Gastroesophageal sphincter (tissue), 3 donors: ENCODE results near the gene CDC42BPA.

Experiments used
- CTCF ChIP-seq, 4 experiments: fragments of 200-600 bp in 2 of 4; fragments of 450-650 bp in 2 of 4; sonication (generic) in 1 of 4; IDR thresholded peaks; one replicate each; pipeline ENCODE4 v1.5.1; 2017 to 2019; ENCODE audit warnings: antibody characterized with exemption in 4 of 4, mild to moderate bottlenecking in 2 of 4, moderate library complexity in 2 of 4
- EP300 ChIP-seq: sonication (generic); formaldehyde crosslinking; IDR thresholded peaks from one replicate; pipeline ENCODE4 v1.6.1; 2017; ENCODE audit warnings: antibody characterized with exemption, mild to moderate bottlenecking
- POLR2A ChIP-seq, 2 donors: fragments of 450-650 bp; IDR thresholded peaks; one replicate each; pipeline ENCODE4 v1.6.1; 2017; ENCODE audit warnings: antibody characterized with exemption in 2 of 2, mild to moderate bottlenecking in 2 of 2, moderate library complexity in 1 of 2
- POLR2AphosphoS5 ChIP-seq: sonication (generic); formaldehyde crosslinking; IDR thresholded peaks from one replicate; pipeline ENCODE4 v1.6.1; 2017; ENCODE audit warnings: antibody characterized with exemption

GRCh38 chr1:226976978-226977642 lies 341.2 kb downstream of the CDC42BPA start:
- no peak for TF ChIP-seq CTCF (IDR thresholded peaks at IDR 0.05)
- no peak for TF ChIP-seq POLR2A (IDR thresholded peaks at IDR 0.05)
- TF ChIP-seq POLR2AphosphoS5, result no peak
- TF ChIP-seq EP300, result no peak
